Gastrocnemius medialis (tissue), 4 donors: Measurements from ENCODE around the gene MTREX.

Experiments
- CTCF ChIP-seq, 5 experiments: fragments of 450-650 bp in 3 of 5; fragments of 200-600 bp in 2 of 5; sonication (generic) in 2 of 5; IDR thresholded peaks in 4 of 5; conservative IDR thresholded peaks in 1 of 5; 1 replicate in 4 of 5; 2 replicates in 1 of 5; pipeline ENCODE4 v1.5.1; 2016 to 2019; ENCODE audit warnings: antibody characterized with exemption in 5 of 5, mild to moderate bottlenecking in 3 of 5, moderate library complexity in 3 of 5
- POLR2A ChIP-seq, 2 donors: fragments of 450-650 bp; IDR thresholded peaks; one replicate each; pipeline ENCODE4 v1.6.1; 2017; ENCODE audit warnings: antibody characterized with exemption in 2 of 2, mild to moderate bottlenecking in 2 of 2, moderate library complexity in 2 of 2

DNA sequence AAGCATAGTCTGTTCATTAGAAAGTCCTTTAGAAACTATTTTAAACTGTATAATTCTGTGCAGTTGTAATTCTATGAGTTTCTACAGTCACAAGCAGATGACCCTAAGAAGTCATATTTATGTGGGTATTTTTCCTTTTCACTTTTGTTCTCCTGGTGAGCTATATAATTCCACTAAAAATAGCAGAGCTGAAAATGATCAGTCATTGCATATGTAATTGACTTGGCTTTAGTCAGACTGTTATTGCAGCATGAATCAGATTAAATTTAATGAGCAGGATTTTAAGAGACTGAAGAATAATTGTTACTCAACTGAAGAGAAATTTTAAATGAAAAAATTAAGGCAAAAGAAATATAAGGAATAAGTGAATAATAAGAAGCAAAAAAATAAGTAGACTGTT, 108.5 kb downstream of the MTREX start:
- TF ChIP-seq CTCF (IDR thresholded peaks at IDR 0.05 in 4 of 5, conservative IDR thresholded peaks at IDR 0.05 in 1 of 5) (no peak), POLR2A (IDR thresholded peaks at IDR 0.05) (no peak)
